Psoas muscle (tissue), 8 donors: Measurements from ENCODE around the gene PRTG. TPM values are rescaled to one million over a fixed set of nuclear protein-coding genes. Genes with fewer than 3 reads are reported as not detected.

Experiments used
- ATAC-seq, 4 donors: fragments of 200-7000 bp; cut with Tn5 transposase; one replicate each; pipeline ENCODE4 v1.9.1; 2020; ENCODE audit warnings: moderate library complexity in 3 of 4, mild to moderate bottlenecking in 2 of 4
- DNase-seq, 2 donors: peaks; one replicate each; pipeline ENCODE4 v3.0.0-alpha.2; 2020
- H3K27ac ChIP-seq: fragments of 200-600 bp; one replicate; pipeline ENCODE4 v1.8.0; 2022
- H3K27me3 ChIP-seq, 3 donors: fragments of 200-600 bp in 1 of 3; one replicate each; pipeline versions ENCODE4 v1.6.1 to v1.8.0; 2013 to 2022; ENCODE audit warnings: low read length in 2 of 3, mild to moderate bottlenecking in 2 of 3, moderate library complexity in 1 of 3; ENCODE audit not compliant: insufficient read depth in 3 of 3
- H3K36me3 ChIP-seq, 2 donors: fragments of 200-600 bp in 1 of 2; one replicate each; pipeline versions ENCODE4 v1.6.1 to v1.8.0; 2013 to 2022; ENCODE audit warnings: low read depth in 1 of 2, mild to moderate bottlenecking in 1 of 2, moderate library complexity in 1 of 2; ENCODE audit not compliant: insufficient read depth in 1 of 2
- H3K4me1 ChIP-seq: fragments of 200-600 bp; one replicate; pipeline ENCODE4 v1.8.0; 2022
- H3K4me3 ChIP-seq: fragments of 200-600 bp; one replicate; pipeline ENCODE4 v1.8.0; 2022; ENCODE audit warnings: mild to moderate bottlenecking
- H3K9me3 ChIP-seq: fragments of 200-600 bp; one replicate; pipeline ENCODE4 v1.8.0; 2022
- WGBS, 3 donors: extraction: QIAGEN DNeasy Blood & Tissue Kit; methylation state at CpG; one replicate each; pipeline versions ENCODE4 v1.1.6 to v1.1.7; 2013; 5-methylcytosine and 5-hydroxymethylcytosine counted together
- intact Hi-C, 2 donors: fragments of 100-400 bp; cut with DNase I; formaldehyde crosslinking; loops; one replicate each; pipeline versions ENCODE4 v1.11.0 to v1.14.2; 2022
- polyA plus RNA-seq, 3 donors: library from polyadenylated mRNA; stranded (reverse); fragments of 200-250 nt; gene quantifications; one replicate each; pipeline ENCODE4 v1.2.3, GENCODE V29; 2013
- total RNA-seq, 4 donors: library from RNA; stranded (reverse); fragmentation: NEBNext Ultra II Directional in 2 of 4; extraction: Animal tissue kit (Norgen Biotek cat#: 25700) in 2 of 4; gene quantifications; one replicate each; pipeline versions ENCODE4 v1.2.1 to v1.2.4, GENCODE V29; 2021 to 2023
- TF ChIP-seq, protein P1 (sequence below): fragments of 200-600 bp; IDR thresholded peaks from one replicate; pipeline ENCODE4 v1.8.0; 2022; ENCODE audit warnings: antibody characterized with exemption
- donor health status: healthy with polysubstance abuse.
- donor health status: DM: no; HTN: no; CAD: no; lungs with moderate emphysema.
- donor health status: Bipolar disorder and iron deficiency.
- donor health status: healthy.
- donor health status: DM: yes; HTN: yes; CAD: no.
- donor health status: DM: no; HTN: no; CAD: no.
- donor health status: DM: no; HTN: no; CAD: no.
- donor health status: DM: yes; HTN: yes; CAD: no.

PRTG gene
- total and polyA plus RNA-seq, 7 donors: 0.15 to 1.1 (median 0.46) TPM

DNA sequence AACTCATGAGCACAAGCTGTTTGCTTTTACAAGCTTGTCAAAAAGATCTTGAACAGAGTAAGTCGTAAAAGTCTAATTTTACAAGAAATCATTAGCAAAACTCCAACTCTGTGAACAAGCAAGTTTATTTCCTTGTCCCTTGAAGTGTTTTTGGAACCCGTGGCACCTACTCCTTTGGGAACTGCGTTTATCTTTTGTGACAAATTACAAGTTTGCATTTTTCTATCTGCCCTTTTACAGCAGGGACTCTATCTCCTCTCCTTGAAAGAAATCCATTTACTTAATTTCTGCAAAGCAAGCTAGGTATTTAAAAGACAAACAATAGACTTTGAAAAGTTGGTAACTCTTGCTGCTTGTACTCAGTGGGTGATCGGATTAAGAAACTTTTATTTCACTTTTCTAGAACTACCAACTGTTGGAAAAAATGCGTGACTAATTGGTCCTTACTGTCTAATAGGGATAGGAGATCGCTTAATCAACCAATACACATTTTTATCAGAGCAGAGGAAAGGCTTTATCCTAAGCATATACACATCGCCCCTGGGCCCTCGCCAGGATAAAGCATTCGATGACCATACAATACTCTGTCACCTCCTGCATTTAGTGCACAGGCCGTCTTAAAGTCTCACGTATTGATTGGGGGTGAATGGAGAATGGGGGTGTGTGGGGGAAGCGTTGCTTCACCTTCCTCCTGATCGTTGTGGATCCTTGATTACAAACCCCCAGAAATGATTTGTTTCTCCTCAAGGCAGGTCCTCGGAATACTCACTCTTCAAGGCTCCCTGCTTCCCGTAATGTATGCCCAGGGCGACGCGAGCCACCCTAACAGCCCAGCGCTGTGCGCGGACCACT is 1.7 kb downstream of the PRTG start:
- no peaks in the 10 kb centered on the region for H3K36me3 ChIP-seq
- DNase-seq: no peak
- H3K9me3 ChIP-seq: no peaks in the 10 kb centered on the region
- peak in 1 of 4 donors; percentile 20 for ATAC-seq
- intact Hi-C loops: no loop called here
- 28 to 39% (median 34%) methylated on average over 21 of the region's 21 CpGs for WGBS, 3 donors
- TF ChIP-seq, protein P1, sequence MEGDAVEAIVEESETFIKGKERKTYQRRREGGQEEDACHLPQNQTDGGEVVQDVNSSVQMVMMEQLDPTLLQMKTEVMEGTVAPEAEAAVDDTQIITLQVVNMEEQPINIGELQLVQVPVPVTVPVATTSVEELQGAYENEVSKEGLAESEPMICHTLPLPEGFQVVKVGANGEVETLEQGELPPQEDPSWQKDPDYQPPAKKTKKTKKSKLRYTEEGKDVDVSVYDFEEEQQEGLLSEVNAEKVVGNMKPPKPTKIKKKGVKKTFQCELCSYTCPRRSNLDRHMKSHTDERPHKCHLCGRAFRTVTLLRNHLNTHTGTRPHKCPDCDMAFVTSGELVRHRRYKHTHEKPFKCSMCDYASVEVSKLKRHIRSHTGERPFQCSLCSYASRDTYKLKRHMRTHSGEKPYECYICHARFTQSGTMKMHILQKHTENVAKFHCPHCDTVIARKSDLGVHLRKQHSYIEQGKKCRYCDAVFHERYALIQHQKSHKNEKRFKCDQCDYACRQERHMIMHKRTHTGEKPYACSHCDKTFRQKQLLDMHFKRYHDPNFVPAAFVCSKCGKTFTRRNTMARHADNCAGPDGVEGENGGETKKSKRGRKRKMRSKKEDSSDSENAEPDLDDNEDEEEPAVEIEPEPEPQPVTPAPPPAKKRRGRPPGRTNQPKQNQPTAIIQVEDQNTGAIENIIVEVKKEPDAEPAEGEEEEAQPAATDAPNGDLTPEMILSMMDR: no peak
- H3K27me3 ChIP-seq: peaks cover 0 to 17% (median 3%) of the 10 kb centered on the region in 3 donors
- no peaks in the 10 kb centered on the region for H3K4me1 ChIP-seq
- H3K4me3 ChIP-seq: peak overlapping the region; percentile 92
- no peak overlapping the region for H3K27ac ChIP-seq

DNA sequence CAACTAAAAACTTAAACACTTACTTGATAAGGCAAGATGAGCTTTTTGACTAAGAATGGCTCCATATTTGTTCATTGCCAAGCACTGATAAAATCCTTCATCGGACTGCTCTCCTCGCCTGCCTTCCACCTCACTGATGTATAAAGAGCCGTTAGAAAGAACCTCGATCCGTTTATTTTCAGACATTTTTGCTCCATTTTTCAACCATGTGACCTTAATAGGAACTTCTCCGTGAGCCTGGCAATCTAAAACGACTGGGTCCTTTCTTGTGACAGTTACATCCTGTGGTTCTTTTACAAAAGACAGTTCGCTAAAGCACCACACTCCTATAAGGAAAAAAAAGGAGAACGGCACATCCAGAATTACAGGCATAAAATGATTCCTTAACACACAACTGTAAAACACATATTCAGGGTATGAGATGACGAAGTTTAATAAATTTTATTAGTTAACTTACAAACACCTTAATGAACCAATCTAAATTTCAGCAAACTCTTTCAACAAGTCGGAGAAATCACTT is 2.5 kb downstream of the PRTG start:
- Histone ChIP-seq H3K27me3 (peaks cover 0 to 17% (median 3%) of the 10 kb centered on the region in 3 donors), H3K4me1 (no peaks in the 10 kb centered on the region), H3K36me3 (no peaks in the 10 kb centered on the region), H3K27ac (no peak overlapping the region), H3K4me3 (no peak overlapping the region), H3K9me3 (no peaks in the 10 kb centered on the region)
- intact Hi-C loops: no loop called here
- ATAC-seq: no peak
- WGBS, 3 donors: 82 to 85% (median 84%) methylated on average over 11 of the region's 11 CpGs
- no peak for DNase-seq
- TF ChIP-seq, protein P1: no peak

DNA sequence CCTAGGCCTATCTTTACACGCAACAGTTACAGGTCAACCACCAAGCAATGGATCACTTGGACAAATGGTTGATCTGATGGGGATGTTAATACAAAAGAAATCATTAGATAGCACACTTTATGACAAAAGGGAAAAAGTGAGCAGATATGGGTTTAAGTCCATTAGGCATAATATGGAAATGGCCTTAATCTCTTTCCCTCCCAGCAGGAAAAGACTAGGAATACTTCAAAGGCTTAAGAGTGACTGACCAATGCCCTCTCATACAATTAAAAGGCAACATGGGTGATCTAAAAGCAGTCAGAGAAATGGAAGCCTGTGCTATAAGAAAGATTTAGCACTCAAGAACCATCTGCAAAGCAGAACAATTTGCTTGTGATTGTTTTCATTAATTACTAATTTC is 3.3 kb downstream of the PRTG start:
- ATAC-seq: no peak
- Histone ChIP-seq H3K36me3 (no peaks in the 10 kb centered on the region), H3K4me1 (no peaks in the 10 kb centered on the region), H3K27ac (no peak overlapping the region), H3K9me3 (no peaks in the 10 kb centered on the region), H3K4me3 (no peak overlapping the region), H3K27me3 (peaks cover 0 to 17% (median 3%) of the 10 kb centered on the region in 3 donors)
- DNase-seq: no peak
- intact Hi-C loops: no loop called here
- WGBS, 3 donors: 99 to 100% (median 100%) methylated on average over 1 of the region's 1 CpG
- TF ChIP-seq, protein P1: no peak

DNA sequence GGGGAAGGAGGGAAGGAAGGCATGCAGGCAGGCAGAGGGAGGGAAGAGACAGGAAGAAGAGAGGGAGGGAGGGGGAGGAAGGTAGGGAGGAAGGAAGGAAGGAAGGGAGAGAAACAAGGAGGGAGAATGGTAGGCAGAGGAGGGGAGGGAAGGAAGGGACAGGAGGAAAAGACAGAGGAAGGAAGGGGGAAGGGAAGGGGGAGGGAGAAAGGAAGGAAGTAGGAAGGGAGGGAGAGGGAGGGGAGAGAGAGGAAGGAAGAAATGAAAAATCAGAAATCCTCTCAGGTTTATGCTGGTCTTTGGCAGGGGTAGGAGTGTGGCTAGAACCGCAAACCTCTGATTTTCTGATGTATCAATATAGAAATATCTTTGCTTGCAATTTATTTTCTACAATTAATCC is 4.2 kb downstream of the PRTG start:
- DNase-seq (no peak), ATAC-seq (no peak)
- intact Hi-C loops: no loop called here
- no peak overlapping the region for H3K4me3 ChIP-seq
- TF ChIP-seq, protein P1: no peak
- 0 to 53% (median 37%) methylated on average over 1 of the region's 1 CpG for WGBS, 3 donors
- H3K27me3 ChIP-seq: peaks cover 0 to 17% (median 3%) of the 10 kb centered on the region in 3 donors
- H3K9me3 ChIP-seq: no peaks in the 10 kb centered on the region
- no peaks in the 10 kb centered on the region for H3K36me3 ChIP-seq
- no peak overlapping the region for H3K27ac ChIP-seq
- no peaks in the 10 kb centered on the region for H3K4me1 ChIP-seq
